ENCODE results near the gene ATAD3A.

DNA sequence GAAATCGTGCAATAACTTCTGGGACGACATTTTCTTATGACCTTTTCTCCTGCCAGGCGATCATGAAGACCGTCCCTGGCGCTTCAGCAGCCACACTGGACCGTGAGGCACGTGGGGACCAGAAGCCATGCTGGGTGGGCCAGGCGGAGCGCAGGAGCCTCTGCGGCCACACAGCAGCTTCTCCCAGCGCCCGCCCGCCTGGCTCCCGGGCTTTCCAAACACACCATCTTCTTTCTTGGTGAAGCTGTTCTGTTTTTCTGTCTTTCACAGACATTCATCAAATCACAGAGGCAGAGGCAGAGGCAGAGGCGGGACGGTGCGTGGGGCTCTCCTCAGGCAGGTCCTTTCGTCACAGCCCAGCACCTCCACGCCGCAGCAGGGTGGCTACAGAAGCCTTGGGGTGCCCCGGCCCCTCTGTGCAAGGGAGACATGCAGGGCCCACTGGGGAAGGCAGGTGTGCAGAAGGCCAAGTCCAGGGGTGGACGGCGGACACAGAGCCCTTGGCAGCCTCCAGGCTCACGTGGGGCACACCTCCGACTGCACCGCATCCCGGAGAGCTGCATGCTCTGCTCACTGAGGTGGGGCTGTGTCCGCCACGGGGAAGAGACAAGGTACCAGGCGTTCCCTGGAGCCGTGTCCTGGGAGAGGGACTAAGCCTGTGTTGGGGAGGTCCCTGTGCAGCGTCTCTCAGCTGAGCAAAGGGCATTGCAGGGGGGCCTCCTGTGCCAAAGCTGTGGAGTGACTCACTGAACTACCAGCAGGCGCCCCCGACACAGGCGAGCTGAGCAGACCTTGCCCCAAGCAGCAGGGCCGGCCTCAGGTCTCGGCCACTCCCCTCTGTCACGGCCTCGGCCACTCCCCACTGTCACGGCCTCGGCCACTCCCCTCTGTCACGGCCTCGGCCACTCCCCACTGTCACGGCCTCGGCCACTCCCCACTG lies 31.1 kb downstream of the ATAD3A start:
- TF ChIP-seq EGR1 (IDR thresholded peaks at IDR 0.05) (no peak), REST (IDR thresholded peaks at IDR 0.05; ENCODE audit: low read depth) (no peak), CREB1 (IDR thresholded peaks at IDR 0.05; ENCODE audit: low read depth) (no peak), YY1 (IDR thresholded peaks at IDR 0.05; ENCODE audit: low read depth) (no peak), NFIC (IDR thresholded peaks at IDR 0.05) (no peak), RAD21 (IDR thresholded peaks at IDR 0.05; ENCODE audit: low read depth) (no peak), TAF1 (IDR thresholded peaks at IDR 0.05; ENCODE audit: low read depth) (no peak), EP300 (IDR thresholded peaks at IDR 0.05; ENCODE audit: borderline replicate concordance) (no peak), MAX (IDR thresholded peaks at IDR 0.05) (no peak), CEBPB (IDR thresholded peaks at IDR 0.05) (no peak), TEAD4 (IDR thresholded peaks at IDR 0.05) (no peak), ZBTB7A (IDR thresholded peaks at IDR 0.05; ENCODE audit: low read depth) (no peak)
- TF ChIP-seq, protein P1, sequence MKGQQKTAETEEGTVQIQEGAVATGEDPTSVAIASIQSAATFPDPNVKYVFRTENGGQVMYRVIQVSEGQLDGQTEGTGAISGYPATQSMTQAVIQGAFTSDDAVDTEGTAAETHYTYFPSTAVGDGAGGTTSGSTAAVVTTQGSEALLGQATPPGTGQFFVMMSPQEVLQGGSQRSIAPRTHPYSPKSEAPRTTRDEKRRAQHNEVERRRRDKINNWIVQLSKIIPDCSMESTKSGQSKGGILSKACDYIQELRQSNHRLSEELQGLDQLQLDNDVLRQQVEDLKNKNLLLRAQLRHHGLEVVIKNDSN (IDR thresholded peaks at IDR 0.05): no peak
